GM12878 (cell line): Measurements from ENCODE around the gene ZNF573. TPM values are rescaled to one million over a fixed set of nuclear protein-coding genes. Genes with fewer than 3 reads are reported as not detected.

Experiments
- BMI1 ChIP-seq: fragments of 450-650 bp; IDR thresholded peaks from 2 replicates; pipeline ENCODE4 v1.6.1; 2016; ENCODE audit warnings: mild to moderate bottlenecking, moderate library complexity, borderline replicate concordance
- CHD1 ChIP-seq: IDR thresholded peaks from 2 replicates; pipeline ENCODE4 v1.6.1; 2012; ENCODE audit warnings: low read depth, low read length, improper control_type of control experiment
- CREM ChIP-seq: IDR thresholded peaks from 2 replicates; pipeline ENCODE4 v1.6.1; 2014; ENCODE audit warnings: antibody characterized with exemption, low read depth
- FOS ChIP-seq: IDR thresholded peaks from 3 replicates; pipeline ENCODE4 v1.6.1; 2011; ENCODE audit warnings: borderline replicate concordance; ENCODE audit not compliant: insufficient read length; ENCODE audit errors: extremely low read depth
- IKZF1 ChIP-seq: fragments of 450-650 bp; conservative IDR thresholded peaks from 2 replicates; pipeline ENCODE4 v1.6.1; 2017; ENCODE audit warnings: antibody characterized with exemption, mild to moderate bottlenecking
- IRF3 ChIP-seq: fragments of 450-650 bp; IDR thresholded peaks from 2 replicates; pipeline ENCODE4 v1.6.1; 2014; ENCODE audit warnings: mild to moderate bottlenecking
- MTA3 ChIP-seq: IDR thresholded peaks from 2 replicates; pipeline ENCODE4 v1.6.1; 2012; ENCODE audit warnings: low read length, inconsistent platforms, borderline replicate concordance
- POLR2A ChIP-seq: IDR thresholded peaks from 2 replicates; pipeline ENCODE4 v1.6.1; 2011; ENCODE audit warnings: low read depth, mild to moderate bottlenecking, low read length
- RBBP5 ChIP-seq: fragments of 200-600 bp; sonication (generic); conservative IDR thresholded peaks from 2 replicates; pipeline ENCODE4 v1.6.1; 2016
- RCOR1 ChIP-seq: conservative IDR thresholded peaks from 2 replicates; pipeline ENCODE4 v1.6.1; 2012; ENCODE audit warnings: low read depth, low read length, improper control_type of control experiment
- ZZZ3 ChIP-seq: IDR thresholded peaks from 2 replicates; pipeline ENCODE4 v1.6.1; 2011; ENCODE audit warnings: low read depth; ENCODE audit not compliant: control insufficient read depth, insufficient read length
- polyA plus RNA-seq, 11 experiments: library from polyadenylated mRNA; depleted of rRNA in 4 of 11; unstranded in 6 of 11; stranded (reverse) in 5 of 11; fragments of >200 nt; fragmentation: Nextera tagmentation in 4 of 11; fragmentation: Illumina TruSeq in 1 of 11; extraction: Ambion mirVana in 4 of 11; extraction: Trizol in 1 of 11; gene quantifications; 1 replicate in 1 of 11; 2 replicates in 10 of 11; pipeline versions ENCODE4 v1.2.1 to v1.2.3, GENCODE V29; 2011 to 2016; ENCODE audit warnings: inconsistent platforms in 2 of 11, missing spikeins in 2 of 11, low read depth in 1 of 11
- total RNA-seq, 4 experiments: library from RNA; depleted of rRNA in 3 of 4; stranded (reverse); fragments of >200 nt in 3 of 4; fragmentation: Illumina TruSeq in 1 of 4; extraction: Trizol in 1 of 4; gene quantifications; 2 replicates each; pipeline versions ENCODE4 v1.2.1 to v1.2.3, GENCODE V29; 2013 to 2021
- TF ChIP-seq, protein P1 (sequence below): IDR thresholded peaks from 2 replicates; pipeline ENCODE4 v1.6.1; 2012; ENCODE audit warnings: low read depth, low read length, improper control_type of control experiment
- TF ChIP-seq, protein P2 (sequence below): IDR thresholded peaks from 2 replicates; pipeline ENCODE4 v1.6.1; 2012; ENCODE audit warnings: improper control_type of control experiment, low read depth, low read length; ENCODE audit not compliant: insufficient replicate concordance

ZNF573 gene
- total and polyA plus RNA-seq, 10 of the 15 experiments (the other 5 are each of a cell fraction or from before 2014, with no cell fraction given) = 0.38 to 5.5 (median 2.4) TPM

GRCh38 chr19:37779127-37780005 lies at the start of gene ZNF573 (continued):
- TF ChIP-seq RCOR1 (no peak), RBBP5 (0 out of 2 replicates have a peak, but pooled peaks have one; percentile 23), POLR2A (0 out of 2 replicates have a peak, but pooled peaks have one; percentile 34), FOS (no peak), BMI1 (no peak), ZZZ3 (no peak), CREM (peak; percentile 43; the same call in 1 of the 2 replicates), CHD1 (no peak), IRF3 (no peak), IKZF1 (peak; percentile 83; the same call in 1 of the 2 replicates), MTA3 (no peak)
- TF ChIP-seq, protein P1, sequence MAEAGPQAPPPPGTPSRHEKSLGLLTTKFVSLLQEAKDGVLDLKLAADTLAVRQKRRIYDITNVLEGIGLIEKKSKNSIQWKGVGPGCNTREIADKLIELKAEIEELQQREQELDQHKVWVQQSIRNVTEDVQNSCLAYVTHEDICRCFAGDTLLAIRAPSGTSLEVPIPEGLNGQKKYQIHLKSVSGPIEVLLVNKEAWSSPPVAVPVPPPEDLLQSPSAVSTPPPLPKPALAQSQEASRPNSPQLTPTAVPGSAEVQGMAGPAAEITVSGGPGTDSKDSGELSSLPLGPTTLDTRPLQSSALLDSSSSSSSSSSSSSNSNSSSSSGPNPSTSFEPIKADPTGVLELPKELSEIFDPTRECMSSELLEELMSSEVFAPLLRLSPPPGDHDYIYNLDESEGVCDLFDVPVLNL = no peak
- TF ChIP-seq, protein P2, sequence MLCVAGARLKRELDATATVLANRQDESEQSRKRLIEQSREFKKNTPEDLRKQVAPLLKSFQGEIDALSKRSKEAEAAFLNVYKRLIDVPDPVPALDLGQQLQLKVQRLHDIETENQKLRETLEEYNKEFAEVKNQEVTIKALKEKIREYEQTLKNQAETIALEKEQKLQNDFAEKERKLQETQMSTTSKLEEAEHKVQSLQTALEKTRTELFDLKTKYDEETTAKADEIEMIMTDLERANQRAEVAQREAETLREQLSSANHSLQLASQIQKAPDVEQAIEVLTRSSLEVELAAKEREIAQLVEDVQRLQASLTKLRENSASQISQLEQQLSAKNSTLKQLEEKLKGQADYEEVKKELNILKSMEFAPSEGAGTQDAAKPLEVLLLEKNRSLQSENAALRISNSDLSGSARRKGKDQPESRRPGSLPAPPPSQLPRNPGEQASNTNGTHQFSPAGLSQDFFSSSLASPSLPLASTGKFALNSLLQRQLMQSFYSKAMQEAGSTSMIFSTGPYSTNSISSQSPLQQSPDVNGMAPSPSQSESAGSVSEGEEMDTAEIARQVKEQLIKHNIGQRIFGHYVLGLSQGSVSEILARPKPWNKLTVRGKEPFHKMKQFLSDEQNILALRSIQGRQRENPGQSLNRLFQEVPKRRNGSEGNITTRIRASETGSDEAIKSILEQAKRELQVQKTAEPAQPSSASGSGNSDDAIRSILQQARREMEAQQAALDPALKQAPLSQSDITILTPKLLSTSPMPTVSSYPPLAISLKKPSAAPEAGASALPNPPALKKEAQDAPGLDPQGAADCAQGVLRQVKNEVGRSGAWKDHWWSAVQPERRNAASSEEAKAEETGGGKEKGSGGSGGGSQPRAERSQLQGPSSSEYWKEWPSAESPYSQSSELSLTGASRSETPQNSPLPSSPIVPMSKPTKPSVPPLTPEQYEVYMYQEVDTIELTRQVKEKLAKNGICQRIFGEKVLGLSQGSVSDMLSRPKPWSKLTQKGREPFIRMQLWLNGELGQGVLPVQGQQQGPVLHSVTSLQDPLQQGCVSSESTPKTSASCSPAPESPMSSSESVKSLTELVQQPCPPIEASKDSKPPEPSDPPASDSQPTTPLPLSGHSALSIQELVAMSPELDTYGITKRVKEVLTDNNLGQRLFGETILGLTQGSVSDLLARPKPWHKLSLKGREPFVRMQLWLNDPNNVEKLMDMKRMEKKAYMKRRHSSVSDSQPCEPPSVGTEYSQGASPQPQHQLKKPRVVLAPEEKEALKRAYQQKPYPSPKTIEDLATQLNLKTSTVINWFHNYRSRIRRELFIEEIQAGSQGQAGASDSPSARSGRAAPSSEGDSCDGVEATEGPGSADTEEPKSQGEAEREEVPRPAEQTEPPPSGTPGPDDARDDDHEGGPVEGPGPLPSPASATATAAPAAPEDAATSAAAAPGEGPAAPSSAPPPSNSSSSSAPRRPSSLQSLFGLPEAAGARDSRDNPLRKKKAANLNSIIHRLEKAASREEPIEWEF = no peak
- TF ChIP-seq, all 136 proteins: peak for 51
